Adrenal gland (tissue), 5 donors: ENCODE data around the gene RASA3.

Experiments used
- CTCF ChIP-seq, 6 experiments: fragments of 450-650 bp in 4 of 6; fragments of 200-600 bp in 2 of 6; sonication (generic) in 1 of 6; IDR thresholded peaks; 1 replicate in 5 of 6; 2 replicates in 1 of 6; pipeline versions ENCODE4 v1.5.1 to v1.8.0; 2016 to 2021; ENCODE audit warnings: antibody characterized with exemption in 6 of 6, mild to moderate bottlenecking in 2 of 6, moderate library complexity in 1 of 6
- POLR2A ChIP-seq, 2 donors: fragments of 450-650 bp; IDR thresholded peaks; one replicate each; pipeline ENCODE4 v1.6.1; 2017; ENCODE audit warnings: antibody characterized with exemption in 2 of 2, mild to moderate bottlenecking in 2 of 2, moderate library complexity in 1 of 2
- donor health status: DM: no; HTN: no; CAD: no.

- TF ChIP-seq CTCF (IDR thresholded peaks at IDR 0.05) (no peak), POLR2A (IDR thresholded peaks at IDR 0.05) (no peak)
These were observed 36.9 kb downstream of the RASA3 start for GRCh38 chr13:114095486-114095885.
